GM19372 (cell line): ENCODE data around the gene LRCH1.
"Not testable (repeated sequence)": the region's sequence is repeated elsewhere in the genome, so short reads cannot be mapped to it uniquely, and the experiment has no call there.

ENCODE experiments used
- ATAC-seq: cut with Tn5 transposase; IDR thresholded peaks from one replicate; pipeline ENCODE4 v1.9.1; 2021; ENCODE audit warnings: mild to moderate bottlenecking, low read depth, moderate library complexity; ENCODE audit not compliant: unreplicated experiment

The LRCH1 gene

GRCh38 chr13:46738766-46739165 lies 185.8 kb downstream of the LRCH1 start:
- ATAC-seq = no peak

DNA sequence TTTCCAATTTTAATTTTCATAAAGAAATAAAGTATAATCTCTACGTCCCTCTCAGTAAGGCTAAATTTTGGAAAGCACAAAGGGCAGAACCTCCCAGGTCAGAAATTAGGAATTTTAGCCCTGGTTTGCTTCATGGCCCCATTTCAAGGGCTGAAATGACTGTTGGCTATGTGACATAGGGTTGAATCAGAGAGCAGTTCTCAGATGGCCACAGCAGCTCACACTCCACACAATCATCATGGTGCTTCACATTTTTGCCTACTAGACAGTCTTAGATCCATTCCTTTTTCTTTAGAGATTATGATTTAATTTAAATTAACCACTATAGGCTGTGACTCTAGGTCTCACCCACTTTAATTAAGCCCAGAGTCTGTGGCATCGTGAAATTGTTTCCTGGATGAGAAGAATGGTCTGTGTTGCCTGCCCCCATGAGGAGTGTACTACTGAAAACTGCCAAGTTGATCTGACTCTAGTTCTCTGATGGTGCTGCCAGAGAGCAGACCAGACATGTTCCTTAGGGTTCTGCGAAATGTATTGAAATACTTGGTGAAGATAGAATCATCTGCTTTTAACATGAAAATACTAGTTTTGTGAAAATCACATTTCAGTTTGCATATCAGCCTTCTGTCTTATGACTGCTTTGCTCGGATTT lies 186.6 kb downstream of the LRCH1 start:
- no peak for ATAC-seq

- ATAC-seq = no peak
Measured at GRCh38 chr13:46743191-46743590, 190.2 kb downstream of the LRCH1 start.

DNA sequence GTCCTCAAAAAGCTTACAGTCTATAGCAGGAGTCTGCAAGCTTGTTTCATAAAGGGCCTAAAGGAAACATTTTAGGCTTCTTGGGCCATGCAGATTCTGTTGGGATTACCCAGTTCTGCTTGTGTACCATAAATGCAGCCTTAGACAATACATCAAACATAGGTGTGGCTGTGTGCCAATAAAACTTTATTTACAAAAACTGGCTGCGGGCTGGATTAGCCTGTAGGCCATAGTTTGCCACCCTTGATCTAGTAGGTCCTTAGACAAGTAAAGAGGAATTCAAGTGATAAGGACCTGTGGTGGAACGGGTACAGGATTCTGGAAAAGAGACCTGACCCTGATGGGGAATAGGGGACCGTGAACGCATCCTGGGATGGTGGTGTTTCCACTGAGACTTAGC lies 192.1 kb downstream of the LRCH1 start:
- no peak for ATAC-seq

- ATAC-seq = no peak
Measured at GRCh38 chr13:46745706-46746105, 192.7 kb downstream of the LRCH1 start.

- ATAC-seq = no peak
Measured at GRCh38 chr13:46747031-46747820, 194.3 kb downstream of the LRCH1 start.

- ATAC-seq = no peak
Measured at GRCh38 chr13:46748300-46748699, 195.3 kb downstream of the LRCH1 start.

- no peak for ATAC-seq
Measured at GRCh38 chr13:46749951-46750350, 197.0 kb downstream of the LRCH1 start.

DNA sequence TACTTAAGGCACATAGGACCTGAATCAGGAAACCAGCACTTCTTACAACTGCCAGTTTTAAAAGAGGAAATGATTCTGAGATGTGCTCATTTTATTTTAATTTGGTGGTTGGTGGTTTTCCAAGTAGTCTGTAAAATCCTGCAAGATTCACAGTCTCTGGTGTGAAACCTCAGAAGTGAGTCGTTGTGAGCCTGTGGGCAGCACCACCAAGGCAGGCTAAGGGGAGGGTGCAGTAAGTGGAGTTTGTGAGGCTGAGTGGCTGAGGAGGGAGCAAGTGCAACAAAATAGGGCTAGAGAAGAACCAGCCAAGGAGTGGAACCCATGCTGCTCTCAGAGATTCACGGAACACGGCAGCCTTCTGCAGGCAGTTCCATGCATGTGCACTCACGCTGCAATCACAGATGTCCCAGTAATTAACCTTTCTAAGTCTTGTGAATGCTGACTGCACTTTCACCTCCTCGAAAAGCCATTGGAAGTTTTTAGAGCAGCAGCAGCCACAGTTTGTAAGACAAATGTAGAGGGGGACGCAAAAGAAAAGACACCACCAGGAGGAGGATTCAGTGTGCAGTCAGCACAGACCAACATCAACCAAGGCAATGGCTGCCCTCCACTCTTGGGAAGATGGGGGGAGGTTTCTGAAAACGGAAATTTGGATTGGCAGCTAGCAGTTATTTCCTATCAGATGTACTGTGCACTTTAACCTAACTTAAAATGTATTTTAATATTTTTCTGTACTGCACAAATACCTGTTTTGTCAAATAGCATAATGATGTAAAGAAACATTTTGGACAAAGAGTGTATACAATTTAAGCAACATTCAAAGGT lies 199.1 kb downstream of the LRCH1 start:
- peak; percentile 66 for ATAC-seq

- no peak for ATAC-seq
Measured at GRCh38 chr13:46753137-46753536, 200.2 kb downstream of the LRCH1 start.

DNA sequence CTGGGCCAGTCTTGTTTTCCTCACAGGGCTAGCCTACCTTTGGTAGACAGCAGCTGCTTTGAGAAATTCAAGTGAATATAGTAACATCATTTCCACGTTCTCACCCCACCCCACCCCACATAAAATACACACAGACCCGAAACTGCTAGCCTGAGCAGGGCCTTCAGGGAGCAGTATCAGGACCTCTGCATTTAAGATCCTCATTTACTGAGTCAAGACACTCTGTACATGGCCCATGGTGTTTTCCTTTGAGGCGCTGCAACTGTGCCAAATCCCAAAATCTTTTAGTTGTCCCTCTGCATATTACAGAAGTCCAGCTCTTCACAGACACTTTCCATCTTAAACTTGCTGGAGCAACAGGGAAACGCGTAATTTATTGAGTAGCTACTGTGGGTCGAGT lies 200.9 kb downstream of the LRCH1 start:
- ATAC-seq = no peak

GRCh38 chr13:46754812-46755211 lies 201.8 kb downstream of the LRCH1 start:
- no peak for ATAC-seq

DNA sequence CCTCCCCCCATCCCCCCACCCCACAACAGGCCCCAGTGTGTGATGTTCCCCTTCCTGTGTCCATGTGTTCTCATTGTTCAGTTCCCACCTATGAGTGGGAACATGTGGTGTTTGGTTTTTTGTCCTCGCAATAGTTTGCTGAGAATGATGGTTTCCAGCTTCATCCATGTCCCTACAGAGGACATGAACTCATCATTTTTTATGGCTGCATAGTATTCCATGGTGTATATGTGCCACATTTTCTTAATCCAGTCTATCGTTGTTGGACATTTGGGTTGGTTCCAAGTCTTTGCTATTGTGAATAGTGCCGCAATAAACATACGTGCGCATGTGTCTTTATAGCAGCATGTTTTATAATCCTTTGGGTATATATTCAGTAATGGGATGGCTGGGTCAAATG lies 202.5 kb downstream of the LRCH1 start:
- not testable (repeated sequence) for ATAC-seq

DNA sequence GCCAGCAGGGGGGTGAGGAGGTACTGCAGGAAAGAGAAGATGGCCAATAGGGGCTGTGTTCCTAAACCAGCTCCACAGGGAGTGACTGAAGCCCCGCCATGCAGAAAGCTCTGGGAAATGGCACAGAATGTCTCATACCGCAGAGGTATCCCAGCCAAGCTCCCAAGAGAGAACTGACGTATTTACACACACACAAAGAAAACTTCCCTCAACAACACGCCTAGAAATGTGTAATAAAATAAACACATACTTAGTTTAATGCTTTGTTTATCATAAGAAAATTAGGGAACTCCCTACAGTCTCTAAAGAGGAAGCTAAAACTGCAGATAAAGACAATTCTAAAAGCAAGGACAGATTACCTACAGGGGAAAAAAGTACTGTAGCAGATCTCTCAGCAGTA lies 204.0 kb downstream of the LRCH1 start:
- no peak for ATAC-seq

DNA sequence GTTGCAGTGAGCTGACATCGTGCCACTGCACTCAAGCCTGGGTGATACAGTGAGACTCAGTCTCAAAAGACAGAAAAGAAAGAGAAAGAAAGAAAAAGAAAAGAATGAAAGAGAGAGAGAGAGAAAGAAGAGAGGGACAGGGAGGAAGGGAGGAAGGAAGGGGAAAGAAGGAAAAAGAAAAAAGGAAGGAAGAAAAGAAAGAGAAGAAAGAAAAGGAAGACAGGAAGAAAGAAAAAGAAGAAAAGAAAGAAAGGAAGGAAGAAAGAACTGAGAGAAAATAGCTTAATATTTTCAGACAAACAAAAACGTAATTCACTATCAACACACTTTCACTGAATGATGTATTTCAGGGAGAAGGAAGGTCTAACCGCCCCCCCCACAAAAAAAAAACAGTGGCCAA lies 204.7 kb downstream of the LRCH1 start:
- ATAC-seq = no peak

DNA sequence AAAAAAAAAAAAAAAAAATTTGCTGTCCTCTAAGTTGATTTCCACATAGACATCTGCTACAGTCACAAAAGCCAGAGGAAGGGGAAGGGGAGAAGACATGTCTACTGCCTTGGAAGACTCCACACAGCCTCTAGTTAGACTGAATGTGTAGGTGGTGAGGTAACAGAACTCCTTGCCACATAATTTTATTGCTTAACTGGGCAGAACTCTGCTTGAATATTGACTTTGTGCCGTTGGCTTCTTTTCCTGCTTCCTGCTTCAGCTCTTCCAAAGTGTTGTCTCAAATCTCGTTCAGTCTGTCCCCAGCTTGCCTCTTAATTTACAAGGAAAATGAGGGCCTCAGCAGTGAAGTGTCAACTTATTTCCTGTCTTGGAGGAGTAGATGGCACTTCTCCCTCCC lies 206.9 kb downstream of the LRCH1 start:
- ATAC-seq = no peak

DNA sequence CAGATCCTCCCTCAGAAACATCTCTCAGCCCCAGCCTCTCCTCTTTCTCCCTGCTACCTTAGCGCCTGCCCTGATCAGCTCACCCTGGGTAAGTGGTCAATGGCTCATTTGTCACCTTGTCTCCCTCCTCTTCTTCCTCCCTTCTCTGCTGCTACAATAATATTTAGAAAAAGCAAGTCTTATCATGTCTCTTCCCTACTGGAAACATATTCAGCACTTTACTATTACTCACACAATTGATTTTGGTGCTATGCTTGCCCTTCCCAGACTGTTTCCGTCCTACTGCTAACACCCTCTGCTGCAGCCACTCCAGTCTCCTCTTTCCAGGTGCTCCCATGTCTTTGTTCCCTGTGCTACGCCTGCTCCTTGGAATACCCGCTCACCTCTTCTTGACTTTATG lies 208.2 kb downstream of the LRCH1 start:
- no peak for ATAC-seq

GRCh38 chr13:46761866-46762265 lies 208.9 kb downstream of the LRCH1 start:
- no peak for ATAC-seq

GRCh38 chr13:46769925-46770324 lies 217.0 kb downstream of the LRCH1 start:
- ATAC-seq = not testable (repeated sequence)

DNA sequence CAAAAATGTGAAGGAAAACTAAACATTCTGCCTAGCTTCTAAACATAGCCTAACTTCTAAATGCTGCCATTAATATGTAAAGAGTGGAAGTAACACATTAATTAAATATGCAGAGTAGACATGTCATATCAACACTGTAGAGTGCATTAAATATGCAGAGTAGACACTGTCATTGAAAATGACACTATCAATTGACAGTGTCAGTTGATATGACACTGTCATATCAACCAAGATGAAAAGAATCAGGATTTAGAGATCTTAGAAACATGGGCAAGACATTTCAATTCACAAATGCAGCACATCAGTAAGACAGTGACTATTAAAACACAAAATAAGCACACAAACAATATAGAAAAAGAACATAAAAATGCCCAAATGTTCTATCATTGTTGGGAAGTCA lies 218.7 kb downstream of the LRCH1 start:
- ATAC-seq = no peak

DNA sequence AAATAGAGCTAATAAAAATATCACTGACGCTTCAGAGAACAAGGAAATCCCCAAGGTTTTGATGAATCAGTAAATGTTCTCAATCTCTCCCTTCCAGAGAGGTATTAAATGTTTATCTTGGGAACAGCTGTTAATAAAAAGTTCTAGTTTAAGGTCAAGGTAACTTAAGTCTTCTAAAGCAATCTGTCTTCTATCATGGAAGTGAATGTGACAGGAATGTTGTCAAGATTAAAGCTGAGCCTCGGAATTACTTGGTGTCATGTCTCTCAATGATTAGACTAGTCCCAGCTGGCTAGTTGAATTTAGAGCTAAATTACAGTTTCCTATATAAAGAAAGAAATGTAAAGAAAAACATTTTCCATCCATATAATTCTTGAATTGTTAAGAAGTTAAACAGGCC lies 220.6 kb downstream of the LRCH1 start:
- no peak for ATAC-seq
